A172 (cell line): ENCODE data around the gene SORCS2. TPM values are rescaled to one million over a fixed set of nuclear protein-coding genes. Genes with fewer than 3 reads are reported as not detected.
"Not testable (repeated sequence)": the region's sequence is repeated elsewhere in the genome, so short reads cannot be mapped to it uniquely, and the experiment has no call there.

Source experiments
- DNase-seq: peaks from one replicate; pipeline ENCODE4 v3.0.0-alpha.2; 2015; ENCODE audit warnings: low spot score
- total RNA-seq: library from RNA; depleted of rRNA; stranded (reverse); fragments of >200 nt; shearing (Covaris generic); gene quantifications from 2 replicates; pipeline ENCODE4 v1.2.3, GENCODE V29; 2014

The SORCS2 gene
- total RNA-seq, 1 experiment from 2014 or later = 0.78 TPM

DNA sequence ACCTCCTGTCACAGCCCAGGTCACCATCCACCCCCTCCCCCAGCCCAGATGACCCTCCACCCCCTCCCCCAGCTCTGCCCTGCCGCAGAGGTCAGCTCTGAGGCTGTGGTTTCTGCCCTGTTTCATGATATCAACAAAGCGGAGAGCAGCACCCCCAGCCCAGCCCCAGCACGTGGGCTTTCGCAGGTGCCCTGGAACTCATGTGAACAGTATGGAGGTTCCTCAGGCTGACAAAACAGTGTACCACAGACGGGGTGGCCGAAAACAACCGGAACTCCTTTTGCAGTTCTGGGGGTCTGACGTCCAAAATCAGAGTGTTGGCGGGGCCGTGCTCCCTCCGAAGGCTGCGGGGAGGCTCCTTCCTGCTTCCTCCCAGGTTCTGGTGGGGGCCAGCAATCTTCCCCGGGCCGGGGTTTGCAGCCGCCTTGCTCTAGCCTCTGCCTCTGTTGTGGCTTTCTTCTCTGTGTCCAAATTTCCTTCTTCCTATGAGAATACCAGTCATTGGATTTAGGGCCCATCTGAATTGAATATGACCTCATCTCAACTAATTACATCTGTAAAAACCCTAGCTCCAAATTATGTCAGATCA lies 250.3 kb downstream of the SORCS2 start:
- DNase-seq = no peak

DNA sequence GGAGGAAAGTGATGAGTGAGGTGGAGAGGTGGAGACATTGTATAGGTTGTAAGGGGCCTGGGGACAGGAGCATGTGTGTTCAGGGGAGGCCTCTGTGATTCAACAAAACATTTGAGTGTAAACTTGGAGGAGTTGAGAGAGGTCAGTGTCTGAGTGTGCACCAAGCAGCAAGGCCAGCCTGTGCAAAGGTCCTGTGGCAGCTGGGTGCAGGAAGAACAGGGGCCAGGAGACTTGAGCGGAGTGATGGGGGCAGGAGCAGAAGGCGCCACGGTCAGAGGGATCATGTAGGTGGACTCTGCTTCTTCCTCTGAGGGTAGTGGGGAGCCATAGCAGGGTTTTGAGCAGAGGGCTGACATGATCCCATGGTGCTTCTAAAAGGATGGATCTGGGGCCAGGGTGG lies 252.0 kb downstream of the SORCS2 start:
- DNase-seq = no peak

GRCh38 chr4:7444731-7445130 lies 252.4 kb downstream of the SORCS2 start:
- DNase-seq = no peak

GRCh38 chr4:7447236-7447635 lies 254.9 kb downstream of the SORCS2 start:
- DNase-seq = no peak

DNA sequence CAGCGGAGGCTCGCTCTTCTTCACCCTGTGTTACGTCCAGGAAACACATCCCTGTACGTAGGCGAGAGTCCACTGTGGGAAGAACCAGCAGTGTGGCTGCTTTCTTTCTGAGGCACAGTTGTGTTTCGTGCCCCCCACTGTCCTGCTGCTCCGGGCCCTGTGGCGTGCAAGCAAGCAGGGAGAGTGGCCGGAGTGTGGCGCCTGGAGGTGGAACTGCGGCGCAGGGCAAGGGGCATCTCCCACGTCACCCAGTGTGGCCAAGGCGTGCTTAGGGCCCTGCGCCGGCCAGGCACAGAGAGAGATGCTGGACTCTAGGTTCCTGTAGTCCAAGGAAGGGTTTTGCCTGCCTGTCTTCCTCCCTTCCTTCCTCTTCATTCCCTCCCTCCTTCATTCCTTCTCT lies 255.7 kb downstream of the SORCS2 start:
- no peak for DNase-seq

DNA sequence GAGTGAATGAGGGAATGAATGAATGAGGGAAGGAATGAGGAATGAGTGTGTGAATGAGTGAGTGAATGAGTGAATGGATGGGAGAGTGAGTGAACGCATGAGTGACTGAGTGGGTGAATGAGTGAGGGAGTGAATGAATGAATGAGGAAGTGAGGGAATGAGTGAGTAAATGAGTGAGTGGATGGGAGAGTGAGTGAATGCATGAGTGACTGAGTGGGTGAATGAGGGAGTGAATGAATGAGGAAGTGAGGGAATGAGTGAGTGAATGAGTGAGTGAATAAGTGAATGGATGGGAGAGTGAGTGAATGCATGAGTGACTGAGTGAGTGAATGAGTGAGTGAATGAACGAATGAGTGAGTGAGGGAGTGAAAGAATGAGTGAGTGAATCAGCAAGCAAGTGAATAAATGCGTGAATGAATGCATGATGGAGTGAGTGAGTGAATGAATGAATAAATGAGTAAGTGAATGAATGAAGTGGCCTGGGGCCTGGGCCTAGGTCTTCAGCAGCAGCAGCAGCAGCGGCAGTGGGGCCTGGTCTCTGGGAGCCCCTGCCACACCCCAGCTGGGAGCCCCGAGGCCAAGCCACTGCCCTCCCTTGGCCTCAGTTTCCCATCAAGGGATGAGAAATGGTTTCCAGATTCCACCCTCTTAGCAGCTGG lies 258.6 kb downstream of the SORCS2 start:
- DNase-seq = no peak

- DNase-seq = no peak
Observed at GRCh38 chr4:7451434-7451789, 259.1 kb downstream of the SORCS2 start.

DNA sequence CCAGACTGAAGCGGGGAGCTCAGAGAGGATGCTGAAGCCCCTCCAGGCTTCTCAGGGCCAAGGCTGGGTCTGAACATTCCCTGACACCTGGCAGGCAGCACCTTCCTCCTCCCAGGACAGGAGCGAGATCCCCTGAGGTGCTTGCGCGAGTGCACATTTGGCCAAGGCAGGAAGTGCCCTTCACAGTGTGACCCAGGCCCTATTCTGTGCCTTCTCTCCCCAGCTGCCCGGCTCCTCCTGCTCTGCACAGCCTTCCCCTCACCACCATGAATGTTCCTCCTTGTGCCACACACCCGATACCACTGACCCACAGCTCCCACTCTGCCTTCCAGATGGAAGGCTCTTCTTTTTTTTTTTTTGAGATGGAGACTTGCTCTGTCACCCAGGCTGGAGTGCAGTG lies 259.5 kb downstream of the SORCS2 start:
- DNase-seq = no peak

GRCh38 chr4:7452802-7453201 lies 260.5 kb downstream of the SORCS2 start:
- not testable (repeated sequence) for DNase-seq

- DNase-seq = no peak
Observed at GRCh38 chr4:7457201-7458065, 265.1 kb downstream of the SORCS2 start.

DNA sequence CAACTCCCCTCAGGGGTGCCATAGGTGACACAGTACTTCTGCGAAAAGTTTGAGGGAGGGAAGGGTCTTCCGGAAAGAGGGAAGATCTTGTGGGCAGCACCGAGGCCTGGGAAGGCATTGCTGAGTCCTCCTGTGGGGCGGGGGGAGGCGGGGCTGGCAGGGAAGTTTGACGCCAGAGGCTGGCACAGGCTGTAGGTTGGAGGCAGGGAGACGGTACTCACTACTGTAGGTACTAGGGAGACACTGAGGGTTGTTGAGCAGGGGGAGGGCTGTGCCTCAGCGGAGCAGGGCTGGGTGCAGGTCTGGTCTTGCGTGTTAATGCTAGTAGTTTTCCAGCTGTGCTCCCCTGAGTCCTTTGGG lies 265.7 kb downstream of the SORCS2 start:
- DNase-seq = no peak

GRCh38 chr4:7458477-7458876 lies 266.1 kb downstream of the SORCS2 start:
- no peak for DNase-seq

DNA sequence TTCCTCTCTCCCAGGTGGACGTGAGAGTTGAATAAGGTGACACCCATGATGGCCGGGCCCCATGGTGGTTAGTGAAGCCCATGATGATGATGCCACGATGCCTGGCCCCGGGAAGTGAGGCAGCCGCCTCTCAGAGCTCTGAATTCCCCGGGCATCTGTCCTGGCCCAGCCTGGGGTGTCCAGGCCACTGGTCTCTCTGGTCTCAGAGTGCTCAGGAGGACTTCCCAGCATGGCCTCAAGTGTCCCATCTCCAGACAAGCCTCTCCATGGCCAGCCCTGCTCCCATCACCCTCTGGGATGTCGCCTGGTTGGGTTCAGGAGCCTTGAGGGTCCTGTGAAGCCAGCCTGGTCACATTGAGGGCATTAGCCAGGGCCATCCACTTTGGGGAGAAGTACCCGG lies 267.1 kb downstream of the SORCS2 start:
- DNase-seq = no peak

- DNase-seq = no peak
Observed at GRCh38 chr4:7460566-7460965, 268.2 kb downstream of the SORCS2 start.

DNA sequence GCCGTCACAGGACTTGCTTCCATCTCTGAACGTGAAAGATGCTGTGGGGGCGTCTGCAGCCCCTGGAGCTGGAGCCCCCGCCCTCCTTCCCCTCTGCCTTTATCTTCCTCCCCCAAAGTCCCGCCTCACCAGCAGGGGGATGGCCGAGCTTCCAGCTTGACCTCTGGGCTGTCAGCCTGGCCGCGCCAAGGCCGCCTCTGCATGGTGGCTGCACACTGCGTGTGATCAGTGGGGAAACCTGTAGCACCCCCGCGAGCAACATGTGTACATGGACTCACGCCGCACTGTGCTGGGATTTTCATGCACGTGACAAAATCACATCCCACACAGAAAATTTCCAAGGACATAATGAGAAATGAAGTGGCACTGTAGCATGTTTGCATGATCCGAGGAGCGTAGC lies 268.9 kb downstream of the SORCS2 start:
- DNase-seq = no peak

DNA sequence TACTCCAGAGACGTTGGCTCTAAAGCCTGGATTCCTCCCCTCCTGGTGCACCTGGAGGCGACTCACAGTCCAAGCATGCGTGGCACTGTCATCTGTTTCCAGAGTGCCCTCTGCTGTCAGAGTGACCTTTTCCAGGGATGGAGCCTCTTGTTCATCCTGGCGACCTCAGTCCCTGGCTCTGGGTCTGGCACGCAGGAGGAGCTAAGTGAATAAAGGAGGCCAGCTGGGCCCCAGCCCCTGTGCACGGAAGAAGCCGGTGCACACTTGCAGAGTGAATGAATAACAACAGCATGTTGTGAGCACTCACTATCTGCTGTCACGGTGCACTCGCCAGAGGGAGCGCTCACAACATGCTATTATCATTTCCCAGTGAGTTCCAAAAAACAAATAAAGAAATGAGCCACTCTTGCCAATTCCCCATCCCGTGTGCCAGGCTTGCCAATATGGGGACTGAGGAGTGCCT lies 270.2 kb downstream of the SORCS2 start:
- DNase-seq = peak; percentile 68

DNA sequence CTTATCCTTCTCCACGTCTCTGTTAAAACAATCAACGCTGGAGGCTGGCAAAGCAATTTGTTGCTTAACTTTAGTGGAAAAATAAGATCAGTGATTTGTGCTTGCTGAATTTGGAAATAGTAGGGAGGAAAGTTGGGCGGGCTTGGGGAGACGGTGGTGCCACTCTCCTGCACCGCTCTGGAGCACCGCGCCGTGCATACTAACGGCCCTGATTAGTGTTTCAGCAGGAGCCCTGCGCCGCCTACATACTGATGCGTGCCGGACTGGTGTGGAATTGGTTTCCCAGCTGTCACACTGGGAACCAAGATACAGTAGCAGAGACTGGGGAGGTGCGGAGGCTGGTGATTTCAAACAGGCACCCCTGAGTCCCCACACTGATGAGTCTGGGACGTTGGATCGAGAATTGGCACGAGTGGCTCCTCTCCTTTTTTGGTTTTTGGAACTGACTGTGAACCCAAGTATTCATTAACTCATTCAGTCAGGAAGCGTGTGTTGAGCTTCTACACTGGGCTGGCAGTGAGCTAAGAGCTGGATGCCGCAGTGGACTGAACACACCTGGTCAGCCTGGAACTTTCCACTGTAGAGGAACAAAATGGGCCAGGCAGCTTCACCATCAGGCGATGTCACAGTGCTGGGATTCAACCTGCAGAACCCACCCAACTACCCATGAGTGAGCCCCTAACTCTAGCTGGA lies 271.4 kb downstream of the SORCS2 start:
- DNase-seq = no peak

DNA sequence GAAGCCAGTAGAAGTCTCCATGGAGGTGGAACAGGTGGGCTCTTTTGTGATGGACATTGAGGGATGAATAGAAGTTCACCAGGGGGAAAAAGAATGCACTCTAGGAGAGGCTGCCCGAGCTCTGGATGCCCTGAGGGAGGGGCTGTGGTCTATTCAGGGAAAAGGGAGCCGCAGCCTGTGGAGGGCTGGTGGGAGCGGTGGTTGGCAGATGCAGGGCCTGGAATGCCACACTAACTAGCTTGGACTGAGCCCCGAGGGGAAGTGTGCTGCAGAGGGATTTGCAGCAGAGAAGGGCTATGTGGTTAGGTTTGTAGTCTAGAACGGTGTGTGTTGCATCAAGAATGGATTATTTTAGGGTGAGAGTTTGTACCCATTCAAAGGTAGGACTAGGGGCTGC lies 271.9 kb downstream of the SORCS2 start:
- DNase-seq = no peak

- DNase-seq = no peak
Observed at GRCh38 chr4:7465017-7465416, 272.7 kb downstream of the SORCS2 start.

GRCh38 chr4:7466215-7466614 lies 273.9 kb downstream of the SORCS2 start:
- no peak for DNase-seq

DNA sequence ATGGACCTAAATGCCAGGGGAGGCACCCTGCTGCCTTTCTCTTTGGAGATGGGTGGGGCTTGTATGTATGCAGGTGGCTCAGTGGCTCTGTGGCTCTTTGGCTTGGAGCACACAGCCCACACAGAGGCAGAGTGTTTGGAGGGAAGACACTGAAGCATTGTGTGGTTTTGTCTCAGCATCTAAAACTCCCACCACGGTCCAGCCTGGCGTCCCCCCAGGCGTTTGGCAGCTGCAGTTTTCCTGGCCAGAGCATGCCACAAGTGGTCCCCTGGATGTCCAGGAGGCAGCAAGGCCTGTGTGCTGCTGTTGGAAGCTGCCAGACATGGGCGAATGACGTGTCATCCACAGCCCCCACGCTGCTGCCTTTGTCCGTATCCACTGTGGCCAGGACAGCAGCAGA lies 274.6 kb downstream of the SORCS2 start:
- DNase-seq = no peak

DNA sequence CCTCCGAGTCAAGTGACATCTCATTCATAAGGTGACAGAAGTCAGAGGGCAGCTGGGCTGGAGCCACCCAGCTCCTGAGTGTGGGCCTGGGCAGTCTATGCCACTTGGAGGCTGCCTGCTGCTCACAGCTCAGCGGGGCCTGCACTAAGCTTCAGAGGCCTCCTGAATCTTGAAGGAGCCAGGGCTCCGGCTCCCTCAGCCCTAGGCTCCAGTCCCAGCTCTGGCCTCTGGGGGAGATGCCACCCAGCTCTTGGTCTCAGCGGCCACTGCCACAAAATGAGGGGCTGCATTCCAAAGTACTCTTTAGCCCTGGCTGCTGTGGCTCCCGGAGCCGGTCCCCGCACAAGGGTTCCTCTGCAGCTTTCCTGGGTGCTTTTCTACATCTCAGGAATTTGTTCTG lies 275.1 kb downstream of the SORCS2 start:
- no peak for DNase-seq
